Thoracic aorta (tissue), 2 donors: ENCODE data around the gene MBD6. TPM values are rescaled to one million over a fixed set of nuclear protein-coding genes. Genes with fewer than 3 reads are reported as not detected.

Experiments used
- ATAC-seq: fragments of 150-250 bp; one replicate; pipeline ENCODE4 v1.8.0; 2017; ENCODE audit warnings: low read depth; ENCODE audit not compliant: insufficient number of reproducible peaks, low FRiP score
- DNase-seq: peaks from one replicate; pipeline ENCODE4 v3.0.0-alpha.2; 2020; ENCODE audit warnings: low spot score
- H3K27ac ChIP-seq, 2 donors: fragments of 200-600 bp; sonication (generic); 1 replicate in 1 of 2; 2 replicates in 1 of 2; pipeline ENCODE4 v1.5.1; 2016; ENCODE audit warnings: mild to moderate bottlenecking in 2 of 2, moderate library complexity in 2 of 2
- H3K27me3 ChIP-seq: fragments of 200-600 bp; sonication (generic); replicated peaks from 2 replicates; pipeline ENCODE4 v1.6.0; 2016; ENCODE audit warnings: mild to moderate bottlenecking; ENCODE audit not compliant: insufficient read depth
- H3K36me3 ChIP-seq: fragments of 200-600 bp; sonication (generic); one replicate; pipeline ENCODE4 v1.5.1; 2016
- H3K4me1 ChIP-seq, 2 donors: fragments of 200-600 bp; sonication (generic); 1 replicate in 1 of 2; 2 replicates in 1 of 2; pipeline versions ENCODE4 v1.5.1 to v1.6.0; 2016; ENCODE audit warnings: low read depth in 2 of 2, mild to moderate bottlenecking in 1 of 2; ENCODE audit not compliant: control insufficient read depth in 1 of 2
- H3K4me3 ChIP-seq: fragments of 200-600 bp; sonication (generic); 2 replicates; pipeline ENCODE4 v1.5.1; 2016; ENCODE audit warnings: mild to moderate bottlenecking
- H3K9me3 ChIP-seq: fragments of 200-600 bp; sonication (generic); 2 replicates; pipeline ENCODE4 v1.5.1; 2016
- total RNA-seq, 2 donors: library from RNA; depleted of rRNA; stranded (reverse); fragments of >200 nt; gene quantifications; one replicate each; pipeline versions ENCODE4 v1.1.0 to v1.2.3, GENCODE V29; 2016
- TF ChIP-seq, protein P1 (sequence below): fragments of 200-600 bp; sonication (generic); IDR thresholded peaks from one replicate; pipeline ENCODE4 v1.5.1; 2019; ENCODE audit warnings: antibody characterized with exemption

The MBD6 gene
- total RNA-seq, 2 donors from 2014 or later = 39.2 to 54.3 TPM

DNA sequence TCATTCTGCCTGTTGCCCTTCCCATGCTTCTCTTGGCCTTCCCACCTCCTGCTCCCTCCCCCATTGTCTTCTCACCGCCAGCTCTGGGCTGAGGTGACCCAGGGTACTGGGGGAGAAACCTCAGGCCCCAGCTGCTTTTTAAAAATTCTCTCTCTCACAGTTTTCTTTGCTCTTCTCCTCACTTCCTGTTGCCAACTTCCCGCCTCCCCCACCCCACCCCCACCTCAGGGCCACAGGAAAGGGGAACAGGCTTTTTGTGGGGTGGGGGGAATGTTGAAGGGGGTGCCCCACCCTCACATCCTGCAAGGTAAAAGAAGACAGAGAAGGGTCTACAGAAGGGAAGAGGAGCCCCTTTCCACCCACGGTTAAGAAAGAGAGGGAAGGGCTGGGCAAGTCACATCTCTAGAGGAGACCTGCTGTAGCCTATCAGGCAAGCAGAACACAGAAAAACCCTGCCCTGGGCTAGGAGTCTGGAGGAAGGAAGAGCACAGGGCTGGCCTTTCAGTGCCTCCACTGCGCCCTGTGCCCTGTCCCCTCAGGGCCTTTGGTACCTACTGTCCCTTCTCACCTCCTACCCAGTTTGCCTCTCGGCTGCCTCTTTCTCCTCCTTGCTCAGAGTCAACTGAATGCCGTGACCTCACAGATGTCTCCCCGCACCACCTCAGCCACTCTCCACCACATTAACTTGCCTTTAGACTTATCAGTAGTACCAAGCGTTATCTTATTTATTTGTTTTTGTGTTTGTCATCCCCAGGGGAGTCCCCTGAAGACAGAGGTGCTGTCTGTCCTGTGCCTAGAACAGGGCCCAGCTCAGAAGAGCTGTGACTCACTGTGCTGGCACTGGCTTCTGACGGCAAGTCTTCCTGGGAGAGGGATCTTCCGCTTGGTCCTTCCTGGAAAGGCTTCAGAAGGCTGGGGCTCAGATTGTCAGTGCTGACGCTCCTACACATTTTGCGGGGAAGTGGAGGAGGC is 44.6 kb upstream of the MBD6 start:
- Histone ChIP-seq H3K27me3 (no peaks in the 10 kb centered on the region), H3K9me3 (no peaks in the 10 kb centered on the region), H3K27ac (peak overlapping the region; percentile 17 to 34), H3K36me3 (no peaks in the 10 kb centered on the region), H3K4me3 (peak overlapping the region; percentile 72), H3K4me1 (peaks cover 15 to 17% of the 10 kb centered on the region in 2 donors)
- TF ChIP-seq, protein P1, sequence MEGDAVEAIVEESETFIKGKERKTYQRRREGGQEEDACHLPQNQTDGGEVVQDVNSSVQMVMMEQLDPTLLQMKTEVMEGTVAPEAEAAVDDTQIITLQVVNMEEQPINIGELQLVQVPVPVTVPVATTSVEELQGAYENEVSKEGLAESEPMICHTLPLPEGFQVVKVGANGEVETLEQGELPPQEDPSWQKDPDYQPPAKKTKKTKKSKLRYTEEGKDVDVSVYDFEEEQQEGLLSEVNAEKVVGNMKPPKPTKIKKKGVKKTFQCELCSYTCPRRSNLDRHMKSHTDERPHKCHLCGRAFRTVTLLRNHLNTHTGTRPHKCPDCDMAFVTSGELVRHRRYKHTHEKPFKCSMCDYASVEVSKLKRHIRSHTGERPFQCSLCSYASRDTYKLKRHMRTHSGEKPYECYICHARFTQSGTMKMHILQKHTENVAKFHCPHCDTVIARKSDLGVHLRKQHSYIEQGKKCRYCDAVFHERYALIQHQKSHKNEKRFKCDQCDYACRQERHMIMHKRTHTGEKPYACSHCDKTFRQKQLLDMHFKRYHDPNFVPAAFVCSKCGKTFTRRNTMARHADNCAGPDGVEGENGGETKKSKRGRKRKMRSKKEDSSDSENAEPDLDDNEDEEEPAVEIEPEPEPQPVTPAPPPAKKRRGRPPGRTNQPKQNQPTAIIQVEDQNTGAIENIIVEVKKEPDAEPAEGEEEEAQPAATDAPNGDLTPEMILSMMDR = no peak
- no peak for DNase-seq
- ATAC-seq = no peak

DNA sequence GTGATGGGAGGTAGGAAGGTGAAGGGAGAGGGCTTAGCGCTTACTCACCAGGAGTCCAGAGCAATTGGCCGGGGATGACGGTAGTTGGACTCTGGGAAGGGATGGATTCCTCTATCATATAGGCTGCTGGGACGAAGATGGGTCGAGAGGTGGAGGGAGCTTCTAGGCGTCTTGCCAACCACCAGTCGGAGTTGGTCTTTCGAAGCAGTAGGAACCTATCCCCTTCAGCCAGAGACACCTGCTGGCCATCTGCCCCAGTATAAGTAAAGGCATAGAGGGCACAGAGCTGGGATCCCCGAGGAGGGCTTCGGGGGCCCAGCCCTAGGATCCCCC is 43.6 kb upstream of the MBD6 start:
- TF ChIP-seq, protein P1 = no peak
- peak overlapping the region in 1 of 2 donors; percentile 34 for H3K27ac ChIP-seq
- ATAC-seq (no peak), DNase-seq (no peak)
- peaks cover 15 to 17% of the 10 kb centered on the region in 2 donors for H3K4me1 ChIP-seq
- no peak overlapping the region for H3K4me3 ChIP-seq
- no peaks in the 10 kb centered on the region for H3K9me3 ChIP-seq
- H3K36me3 ChIP-seq = no peaks in the 10 kb centered on the region
- H3K27me3 ChIP-seq = no peaks in the 10 kb centered on the region

DNA sequence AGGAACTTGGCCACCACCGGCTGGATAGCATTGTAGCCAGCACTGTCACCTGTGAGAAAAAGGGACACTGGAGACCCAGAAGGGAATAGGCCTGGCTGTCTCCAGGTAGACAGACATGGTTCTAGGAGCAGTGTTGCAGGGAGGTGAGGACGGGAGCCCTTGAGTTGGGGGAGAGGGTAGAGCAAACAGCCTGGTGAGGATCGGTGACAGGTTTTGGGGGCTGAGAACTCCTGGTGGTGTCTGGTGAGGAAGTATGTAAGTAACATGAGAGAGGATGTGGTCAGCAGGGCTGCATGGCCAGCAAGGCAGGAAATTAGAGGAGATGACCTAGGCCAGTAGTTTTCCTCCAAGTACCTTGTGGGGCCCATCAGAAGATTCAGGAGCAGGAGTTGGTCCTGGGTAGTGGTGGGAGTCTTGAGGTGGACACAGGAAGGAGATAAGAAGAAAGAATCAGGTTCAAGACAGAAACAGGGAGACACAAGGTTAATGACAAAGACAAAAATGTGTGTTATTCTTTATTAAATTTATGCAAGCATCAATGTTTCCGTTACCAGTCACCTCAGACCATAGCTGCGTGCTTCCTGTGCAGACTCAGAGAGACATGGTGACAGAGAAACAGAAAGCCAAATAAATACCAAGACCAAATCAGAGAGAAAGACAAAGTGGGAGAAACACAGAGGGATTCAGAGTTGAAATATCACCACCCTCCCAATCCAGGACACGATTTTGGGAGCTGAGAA is 43.1 kb upstream of the MBD6 start, which contains the start of gene ARHGAP9:
Gene ARHGAP9 (minus strand): TSS at position 491 of the 740 bp plus-strand sequence. CDS start 460 bp downstream, at position 31.
- Histone ChIP-seq H3K4me3 (no peak within 1 kb of the TSS), H3K27ac (peak within 1 kb of the TSS; percentile 17 to 34), H3K36me3 (no peaks in the 10 kb centered on the region), H3K9me3 (no peaks in the 10 kb centered on the region), H3K27me3 (no peaks in the 10 kb centered on the region), H3K4me1 (peaks cover 15 to 17% of the 10 kb centered on the region in 2 donors)
- TF ChIP-seq, protein P1 = no peak
- no peak for ATAC-seq
- DNase-seq = no peak

DNA sequence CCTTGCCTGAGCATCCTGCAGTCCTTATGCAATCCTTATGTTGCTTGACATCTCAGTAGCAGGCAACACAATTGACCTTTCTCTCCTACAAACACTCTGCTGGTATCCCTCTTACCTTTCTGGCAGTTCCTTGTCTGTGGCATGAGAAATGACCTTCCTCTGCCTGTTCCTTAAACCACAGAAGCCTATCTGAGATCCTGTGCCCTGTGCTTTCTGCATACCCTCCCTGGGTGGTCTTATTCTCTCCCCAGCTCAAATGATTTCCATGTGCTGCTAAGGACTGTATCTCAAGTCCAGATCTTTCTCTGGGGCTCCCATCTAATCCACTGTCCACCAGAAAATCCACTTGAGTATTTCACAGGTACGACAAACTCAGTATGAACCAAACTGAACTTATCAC is 41.0 kb upstream of the MBD6 start:
- Histone ChIP-seq H3K4me1 (no peaks in the 10 kb centered on the region), H3K36me3 (no peaks in the 10 kb centered on the region), H3K27me3 (no peaks in the 10 kb centered on the region), H3K4me3 (no peak overlapping the region), H3K27ac (no peak overlapping the region), H3K9me3 (no peaks in the 10 kb centered on the region)
- ATAC-seq (no peak), DNase-seq (no peak)
- TF ChIP-seq, protein P1 = no peak

DNA sequence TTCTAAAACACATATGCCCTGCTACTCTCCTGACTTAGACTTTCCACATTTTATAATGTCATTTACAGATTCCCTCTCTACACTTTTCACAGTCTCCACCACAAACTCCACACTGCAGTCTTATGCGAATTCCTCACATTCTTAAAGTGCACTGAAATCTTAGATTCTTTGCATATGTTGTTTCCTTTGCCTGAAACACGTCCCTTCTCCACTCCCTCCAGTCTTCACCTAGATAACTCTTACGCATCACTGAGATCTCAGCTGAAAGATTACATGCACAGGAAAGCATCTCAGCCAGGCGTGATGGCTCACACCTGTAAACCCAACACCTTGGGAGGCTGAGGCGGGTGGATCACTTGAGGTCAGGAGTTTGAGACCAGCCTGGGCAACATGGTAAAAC is 39.2 kb upstream of the MBD6 start:
- no peak for DNase-seq
- Histone ChIP-seq H3K4me3 (no peak overlapping the region), H3K36me3 (no peaks in the 10 kb centered on the region)

More for the DNA sequence above, 39.2 kb upstream of the MBD6 start:
- H3K4me1 ChIP-seq = peaks cover 0 to 2% of the 10 kb centered on the region in 2 donors
- no peak overlapping the region for H3K27ac ChIP-seq
- TF ChIP-seq, protein P1 = no peak
- ATAC-seq = no peak
- H3K9me3 ChIP-seq = no peaks in the 10 kb centered on the region
- H3K27me3 ChIP-seq = no peaks in the 10 kb centered on the region
